ENCODE data around the gene SNRNP70. TPM values are rescaled to one million over a fixed set of nuclear protein-coding genes. Genes with fewer than 3 reads are reported as not detected.

Gene SNRNP70
- total and polyA plus RNA-seq, 7 donors, result 33.8 to 382 (median 167) TPM

DNA sequence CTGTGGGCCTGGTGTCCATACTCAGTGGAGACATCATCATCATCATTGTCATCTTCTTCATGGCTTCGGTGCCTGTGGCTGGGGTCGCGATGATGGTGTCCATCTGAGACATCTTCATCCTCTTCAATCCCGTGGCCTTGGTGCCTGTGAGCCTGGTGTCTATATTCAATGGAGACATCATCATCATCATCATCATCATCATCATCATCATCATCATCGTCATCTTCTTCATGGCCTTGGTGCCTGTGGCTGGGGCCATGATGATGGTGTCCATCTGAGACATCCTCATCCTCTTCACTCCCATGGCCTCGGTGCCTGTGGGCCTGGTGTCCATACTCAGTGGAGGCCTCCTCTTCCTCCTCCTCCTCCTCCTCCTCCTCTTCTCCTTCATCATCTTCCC lies 69.0 kb downstream of the SNRNP70 start:
- TF ChIP-seq POLR2AphosphoS5 (IDR thresholded peaks at IDR 0.05) (no peak), POLR2A (IDR thresholded peaks at IDR 0.05) (no peak), EP300 (IDR thresholded peaks at IDR 0.05) (no peak)
- TF ChIP-seq, protein P1, sequence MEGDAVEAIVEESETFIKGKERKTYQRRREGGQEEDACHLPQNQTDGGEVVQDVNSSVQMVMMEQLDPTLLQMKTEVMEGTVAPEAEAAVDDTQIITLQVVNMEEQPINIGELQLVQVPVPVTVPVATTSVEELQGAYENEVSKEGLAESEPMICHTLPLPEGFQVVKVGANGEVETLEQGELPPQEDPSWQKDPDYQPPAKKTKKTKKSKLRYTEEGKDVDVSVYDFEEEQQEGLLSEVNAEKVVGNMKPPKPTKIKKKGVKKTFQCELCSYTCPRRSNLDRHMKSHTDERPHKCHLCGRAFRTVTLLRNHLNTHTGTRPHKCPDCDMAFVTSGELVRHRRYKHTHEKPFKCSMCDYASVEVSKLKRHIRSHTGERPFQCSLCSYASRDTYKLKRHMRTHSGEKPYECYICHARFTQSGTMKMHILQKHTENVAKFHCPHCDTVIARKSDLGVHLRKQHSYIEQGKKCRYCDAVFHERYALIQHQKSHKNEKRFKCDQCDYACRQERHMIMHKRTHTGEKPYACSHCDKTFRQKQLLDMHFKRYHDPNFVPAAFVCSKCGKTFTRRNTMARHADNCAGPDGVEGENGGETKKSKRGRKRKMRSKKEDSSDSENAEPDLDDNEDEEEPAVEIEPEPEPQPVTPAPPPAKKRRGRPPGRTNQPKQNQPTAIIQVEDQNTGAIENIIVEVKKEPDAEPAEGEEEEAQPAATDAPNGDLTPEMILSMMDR (IDR thresholded peaks at IDR 0.05), result no peak
- intact Hi-C loops (cut with DNase I), result no loop called here

DNA sequence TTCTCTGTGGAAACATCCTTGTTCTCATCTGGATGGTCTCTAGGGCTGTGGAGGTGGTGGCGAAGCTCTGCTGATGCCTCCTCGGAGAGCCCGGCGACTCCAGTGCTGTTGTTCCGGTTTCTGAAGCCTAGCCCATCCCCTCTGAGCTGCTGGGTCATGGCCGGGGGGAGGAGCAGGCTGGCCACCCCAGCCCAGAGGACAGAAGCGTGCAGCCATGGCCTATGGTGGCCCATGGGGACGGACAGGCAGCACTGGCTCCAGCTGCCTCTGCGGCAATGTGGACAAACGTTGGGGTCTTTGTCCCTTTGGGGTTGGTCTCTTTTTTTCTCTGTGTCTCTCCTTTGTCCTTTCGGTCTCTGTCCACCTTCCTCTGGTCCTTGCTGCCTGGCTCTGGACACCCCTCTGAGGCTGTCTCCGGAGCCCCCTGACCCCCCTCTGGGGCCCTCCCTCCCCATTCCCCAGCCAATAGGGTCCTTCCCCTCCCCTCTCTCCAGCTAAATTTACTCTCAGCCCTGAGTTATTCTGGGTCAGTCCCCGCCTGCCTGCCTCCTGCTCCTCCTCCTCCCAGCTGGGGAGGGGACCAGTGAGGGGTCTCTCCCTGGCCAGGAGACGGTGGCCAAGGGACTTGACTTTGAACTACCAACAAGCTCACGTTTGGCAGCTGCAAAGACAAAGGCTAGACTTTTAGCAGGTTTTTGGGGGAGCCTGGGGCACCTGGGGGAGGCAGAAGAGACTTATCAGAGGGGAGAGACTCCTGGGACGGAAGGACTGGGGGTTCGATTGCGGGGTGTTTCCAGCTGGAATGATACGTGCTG lies 70.0 kb downstream of the SNRNP70 start, which contains the start of gene HRC:
HRC (minus strand) TSS at position 392 of the 815 bp plus-strand sequence; CDS start at position 233, 159 bp downstream.
- no peak for DNase-seq
- intact Hi-C loops (cut with DNase I), result no loop called here
- Histone ChIP-seq H3K4me1 (peaks cover 0 to 32% (median 28%) of the 10 kb centered on the region in 4 donors), H3K4me3 (no peak within 1 kb of the TSS), H3K27ac (peak within 1 kb of the TSS in 2 of 4 donors; percentile 21 to 27), H3K27me3 (peaks cover 0 to 2% (median 0%) of the 10 kb centered on the region in 3 donors), H3K36me3 (no peaks in the 10 kb centered on the region), H3K9me3 (no peaks in the 10 kb centered on the region)
- no peak for TF ChIP-seq POLR2A (IDR thresholded peaks at IDR 0.05)
- no peak for TF ChIP-seq EP300 (IDR thresholded peaks at IDR 0.05)
- TF ChIP-seq POLR2AphosphoS5 (IDR thresholded peaks at IDR 0.05), result no peak
- TF ChIP-seq, protein P1 (IDR thresholded peaks at IDR 0.05), result no peak
- WGBS, 2 donors, result 73 to 87% methylated on average over 19 of the region's 19 CpGs

More for the DNA sequence above, 69.0 kb downstream of the SNRNP70 start:
- no peak overlapping the region for H3K27ac ChIP-seq
- DNase-seq, result no peak
- WGBS, 2 donors, result 94 to 96% methylated on average over 6 of the region's 6 CpGs
- H3K4me3 ChIP-seq, result no peak overlapping the region
- H3K36me3 ChIP-seq, result no peaks in the 10 kb centered on the region
- peaks cover 0 to 42% (median 35%) of the 10 kb centered on the region in 4 donors for H3K4me1 ChIP-seq
- H3K27me3 ChIP-seq, result peaks cover 0 to 2% (median 0%) of the 10 kb centered on the region in 3 donors
- H3K9me3 ChIP-seq, result no peaks in the 10 kb centered on the region

DNA sequence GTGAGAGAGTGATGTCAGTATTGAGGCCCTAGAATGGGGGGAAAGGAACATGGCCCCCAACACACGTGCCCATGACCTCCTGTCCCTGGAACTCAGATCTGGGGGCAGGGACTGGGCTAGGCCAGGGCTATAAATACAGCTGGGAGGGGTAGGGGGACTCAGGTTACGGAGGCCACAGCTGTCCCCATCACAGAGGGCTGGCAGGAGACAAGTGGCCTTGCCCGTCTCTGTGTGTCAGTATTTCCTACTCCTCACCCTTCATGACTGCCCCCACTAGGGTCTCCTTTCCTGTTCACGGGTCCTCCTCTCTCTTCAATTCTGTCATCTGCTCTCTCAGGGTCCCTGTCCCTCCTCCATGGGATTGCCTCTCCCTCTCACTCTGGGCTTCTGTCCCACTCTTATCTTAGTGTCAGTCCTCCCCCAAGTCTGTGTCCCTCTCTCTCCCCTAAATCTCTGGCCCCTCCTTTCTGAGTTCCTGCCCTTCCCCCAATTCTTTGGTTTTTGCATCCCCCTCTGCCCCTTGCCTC lies 70.6 kb downstream of the SNRNP70 start:
- peaks cover 0 to 28% (median 23%) of the 10 kb centered on the region in 4 donors for H3K4me1 ChIP-seq
- intact Hi-C loops (cut with DNase I), result no loop called here
- H3K27me3 ChIP-seq, result no peaks in the 10 kb centered on the region
- H3K9me3 ChIP-seq, result no peaks in the 10 kb centered on the region
- peak overlapping the region in 2 of 4 donors; percentile 21 to 27 for H3K27ac ChIP-seq
- TF ChIP-seq POLR2AphosphoS5 (IDR thresholded peaks at IDR 0.05) (no peak), EP300 (IDR thresholded peaks at IDR 0.05) (no peak), POLR2A (IDR thresholded peaks at IDR 0.05) (no peak)
- TF ChIP-seq, protein P1 (IDR thresholded peaks at IDR 0.05), result no peak
- H3K4me3 ChIP-seq, result no peak overlapping the region
- no peak for DNase-seq
- no peaks in the 10 kb centered on the region for H3K36me3 ChIP-seq
- WGBS, 2 donors, result 66% methylated on average over 4 of the region's 4 CpGs

- Histone ChIP-seq H3K27me3 (no peaks in the 10 kb centered on the region), H3K4me3 (peak within 1 kb of the TSS; percentile 57 to 98 (median 90)), H3K27ac (peak within 1 kb of the TSS; percentile 83 to 91 (median 84)), H3K9me3 (no peaks in the 10 kb centered on the region), H3K4me1 (peaks cover 0 to 17% (median 12%) of the 10 kb centered on the region in 4 donors), H3K36me3 (no peaks in the 10 kb centered on the region)
- intact Hi-C loops (cut with DNase I), result no loop called here
- TF ChIP-seq EP300 (IDR thresholded peaks at IDR 0.05) (no peak), POLR2AphosphoS5 (IDR thresholded peaks at IDR 0.05) (peak; percentile 61 to 93 (median 88)), POLR2A (IDR thresholded peaks at IDR 0.05) (peak; percentile 53 to 86)
- TF ChIP-seq, protein P1 (IDR thresholded peaks at IDR 0.05), result no peak
- peak; percentile 93 for DNase-seq
- WGBS, 2 donors, result 1 to 2% methylated on average over 41 of the region's 41 CpGs
Measured at GRCh38 chr19:49157445-49158224, 72.4 kb downstream of the SNRNP70 start, which contains the start of gene TRPM4. TSS of gene TRPM4 (plus strand) at chr19:49157792. CDS start at chr19:49157867, 75 bp downstream.

Small RNA genes lying within 50 kb of the gene (small RNA-seq; reads per million reads assigned to genes)
- gene RN7SL708P, result 0 reads per million in 3 donors

Other genes starting within 250 kb of the SNRNP70 start
- 10 to 100 TPM; 14.1 to 20.1 (median 18.3) TPM for gene HSD17B14, start 249.0 kb upstream of the SNRNP70 start, total RNA-seq
- 10 to 100 TPM in 1 of 3 donors, 1 to 10 TPM in 2; 4.3 to 21.0 (median 4.9) TPM for gene HSD17B14, start 249.0 kb upstream of the SNRNP70 start, polyA plus RNA-seq
- gene PLEKHA4, start 216.8 kb upstream of the SNRNP70 start, total RNA-seq, result 10 to 100 TPM; 13.8 to 44.7 (median 19.5) TPM
- gene PLEKHA4, start 216.8 kb upstream of the SNRNP70 start, polyA plus RNA-seq, result 10 to 100 TPM; 18.0 to 28.2 (median 21.2) TPM
- 10 to 100 TPM; 22.1 to 69.8 (median 31.2) TPM for gene PPP1R15A, start 213.0 kb upstream of the SNRNP70 start, total RNA-seq
- gene PPP1R15A, start 213.0 kb upstream of the SNRNP70 start, polyA plus RNA-seq, result 10 to 100 TPM; 43.2 to 60.8 (median 55.9) TPM
- 1 to 10 TPM in 1 of 4 donors, under 1 TPM in 1, not detected in 2; 0.99 to 1.1 TPM for gene TULP2, start 186.7 kb upstream of the SNRNP70 start, total RNA-seq
- gene TULP2, start 186.7 kb upstream of the SNRNP70 start, polyA plus RNA-seq, result under 1 TPM in 1 of 3 donors, not detected in 2; 0.22 TPM
- 100 to 1,000 TPM; 153 to 275 (median 176) TPM for gene NUCB1, start 185.1 kb upstream of the SNRNP70 start, total RNA-seq
- 100 to 1,000 TPM in 1 of 3 donors, 10 to 100 TPM in 2; 43.0 to 303 (median 66.7) TPM for gene NUCB1, start 185.1 kb upstream of the SNRNP70 start, polyA plus RNA-seq
- not detected for gene DHDH, start 151.8 kb upstream of the SNRNP70 start, total RNA-seq
- gene DHDH, start 151.8 kb upstream of the SNRNP70 start, polyA plus RNA-seq, result under 1 TPM in 1 of 3 donors, not detected in 2; 0.16 TPM
- 10 to 100 TPM; 17.9 to 61.5 (median 30.9) TPM for gene BAX, start 130.6 kb upstream of the SNRNP70 start, total RNA-seq
- gene BAX, start 130.6 kb upstream of the SNRNP70 start, polyA plus RNA-seq, result 100 to 1,000 TPM; 130 to 216 (median 198) TPM
- gene FTL, start 120.1 kb upstream of the SNRNP70 start, total RNA-seq, result 1,000 to 10,000 TPM; 2,871 to 3,975 (median 3,459) TPM
- gene FTL, start 120.1 kb upstream of the SNRNP70 start, polyA plus RNA-seq, result 1,000 to 10,000 TPM; 2,999 to 9,923 (median 8,398) TPM
- 10 to 100 TPM; 11.7 to 19.4 (median 17.8) TPM for gene GYS1, start 92.1 kb upstream of the SNRNP70 start, total RNA-seq
- 10 to 100 TPM; 14.4 to 32.7 (median 14.8) TPM for gene GYS1, start 92.1 kb upstream of the SNRNP70 start, polyA plus RNA-seq
- 10 to 100 TPM; 49.3 to 82.3 (median 64.0) TPM for gene RUVBL2, start 91.6 kb upstream of the SNRNP70 start, total RNA-seq
- gene RUVBL2, start 91.6 kb upstream of the SNRNP70 start, polyA plus RNA-seq, result 10 to 100 TPM; 36.6 to 98.8 (median 55.9) TPM
- gene LHB, start 68.4 kb upstream of the SNRNP70 start, total RNA-seq, result not detected
- gene LHB, start 68.4 kb upstream of the SNRNP70 start, polyA plus RNA-seq, result not detected
- gene CGB3, start 61.1 kb upstream of the SNRNP70 start, total RNA-seq, result not detected
- not detected for gene CGB3, start 61.1 kb upstream of the SNRNP70 start, polyA plus RNA-seq
- gene CGB2, start 53.6 kb upstream of the SNRNP70 start, total RNA-seq, result not detected
- gene CGB2, start 53.6 kb upstream of the SNRNP70 start, polyA plus RNA-seq, result 1 to 10 TPM in 1 of 3 donors, not detected in 2; 3.0 TPM
- not detected for gene CGB1, start 48.6 kb upstream of the SNRNP70 start, total RNA-seq
- not detected for gene CGB1, start 48.6 kb upstream of the SNRNP70 start, polyA plus RNA-seq
- not detected for gene CGB5, start 41.6 kb upstream of the SNRNP70 start, total RNA-seq
- not detected for gene CGB5, start 41.6 kb upstream of the SNRNP70 start, polyA plus RNA-seq
- not detected for gene CGB8, start 36.3 kb upstream of the SNRNP70 start, total RNA-seq
- not detected for gene CGB8, start 36.3 kb upstream of the SNRNP70 start, polyA plus RNA-seq
- not detected for gene CGB7, start 27.7 kb upstream of the SNRNP70 start, total RNA-seq
- gene CGB7, start 27.7 kb upstream of the SNRNP70 start, polyA plus RNA-seq, result under 1 TPM in 1 of 3 donors, not detected in 2; 0.23 TPM
- not detected for gene NTF4, start 20.6 kb upstream of the SNRNP70 start, total RNA-seq
- gene NTF4, start 20.6 kb upstream of the SNRNP70 start, polyA plus RNA-seq, result not detected
- not detected for gene KCNA7, start 12.8 kb upstream of the SNRNP70 start, total RNA-seq
- gene KCNA7, start 12.8 kb upstream of the SNRNP70 start, polyA plus RNA-seq, result not detected
- 10 to 100 TPM; 17.4 to 28.8 (median 26.7) TPM for gene LIN7B, start 28.9 kb downstream of the SNRNP70 start, total RNA-seq
- gene LIN7B, start 28.9 kb downstream of the SNRNP70 start, polyA plus RNA-seq, result 10 to 100 TPM in 2 of 3 donors, 1 to 10 TPM in 1; 9.9 to 12.0 (median 12.0) TPM
- 1 to 10 TPM in 3 of 4 donors, not detected in 1; 1.6 to 2.1 (median 1.8) TPM for gene C19orf73, start 33.7 kb downstream of the SNRNP70 start, total RNA-seq
- gene C19orf73, start 33.7 kb downstream of the SNRNP70 start, polyA plus RNA-seq, result 1 to 10 TPM; 2.4 to 5.1 (median 3.3) TPM
- gene PPFIA3, start 34.1 kb downstream of the SNRNP70 start, total RNA-seq, result 1 to 10 TPM; 2.0 to 3.9 (median 3.1) TPM
- 10 to 100 TPM; 18.6 to 35.3 (median 21.3) TPM for gene PPFIA3, start 34.1 kb downstream of the SNRNP70 start, polyA plus RNA-seq
- gene HRC, start 69.9 kb downstream of the SNRNP70 start, total RNA-seq, result 1 to 10 TPM in 1 of 4 donors, under 1 TPM in 3; 0.16 to 1.1 (median 0.69) TPM
- 1 to 10 TPM in 2 of 3 donors, under 1 TPM in 1; 0.46 to 6.6 (median 1.7) TPM for gene HRC, start 69.9 kb downstream of the SNRNP70 start, polyA plus RNA-seq
- gene TRPM4, start 72.3 kb downstream of the SNRNP70 start, total RNA-seq, result 10 to 100 TPM in 3 of 4 donors, 1 to 10 TPM in 1; 7.9 to 18.0 (median 12.5) TPM
- 100 to 1,000 TPM in 1 of 3 donors, 10 to 100 TPM in 2; 40.5 to 166 (median 40.8) TPM for gene TRPM4, start 72.3 kb downstream of the SNRNP70 start, polyA plus RNA-seq
- gene SLC6A16, start 239.7 kb downstream of the SNRNP70 start, total RNA-seq, result 1 to 10 TPM; 1.1 to 3.6 (median 2.2) TPM
- under 1 TPM in 2 of 3 donors, not detected in 1; under 0.01 to 0.85 TPM for gene SLC6A16, start 239.7 kb downstream of the SNRNP70 start, polyA plus RNA-seq
- gene CD37, start 250.0 kb downstream of the SNRNP70 start, total RNA-seq, result 10 to 100 TPM in 1 of 4 donors, 1 to 10 TPM in 3; 5.8 to 10.3 (median 9.2) TPM
- 100 to 1,000 TPM in 1 of 3 donors, 10 to 100 TPM in 1, 1 to 10 TPM in 1; 7.2 to 220 (median 14.3) TPM for gene CD37, start 250.0 kb downstream of the SNRNP70 start, polyA plus RNA-seq